GM15510 (cell line): Measurements from ENCODE around the gene RFPL2.

ENCODE experiments used
- POLR2A ChIP-seq: IDR thresholded peaks from 3 replicates; pipeline ENCODE4 v1.6.1; 2011; ENCODE audit warnings: borderline replicate concordance; ENCODE audit not compliant: insufficient read length; ENCODE audit errors: extremely low read depth

RFPL2 gene

GRCh38 chr22:32208681-32209080 is 3.8 kb upstream of the RFPL2 start:
- TF ChIP-seq POLR2A = no peak

- TF ChIP-seq POLR2A = no peak
Observed at GRCh38 chr22:32207971-32208480, 3.2 kb upstream of the RFPL2 start.

GRCh38 chr22:32206774-32207758 is 2.2 kb upstream of the RFPL2 start:
- TF ChIP-seq POLR2A = no peak

GRCh38 chr22:32205974-32206773 is 1.3 kb upstream of the RFPL2 start:
- no peak for TF ChIP-seq POLR2A

DNA sequence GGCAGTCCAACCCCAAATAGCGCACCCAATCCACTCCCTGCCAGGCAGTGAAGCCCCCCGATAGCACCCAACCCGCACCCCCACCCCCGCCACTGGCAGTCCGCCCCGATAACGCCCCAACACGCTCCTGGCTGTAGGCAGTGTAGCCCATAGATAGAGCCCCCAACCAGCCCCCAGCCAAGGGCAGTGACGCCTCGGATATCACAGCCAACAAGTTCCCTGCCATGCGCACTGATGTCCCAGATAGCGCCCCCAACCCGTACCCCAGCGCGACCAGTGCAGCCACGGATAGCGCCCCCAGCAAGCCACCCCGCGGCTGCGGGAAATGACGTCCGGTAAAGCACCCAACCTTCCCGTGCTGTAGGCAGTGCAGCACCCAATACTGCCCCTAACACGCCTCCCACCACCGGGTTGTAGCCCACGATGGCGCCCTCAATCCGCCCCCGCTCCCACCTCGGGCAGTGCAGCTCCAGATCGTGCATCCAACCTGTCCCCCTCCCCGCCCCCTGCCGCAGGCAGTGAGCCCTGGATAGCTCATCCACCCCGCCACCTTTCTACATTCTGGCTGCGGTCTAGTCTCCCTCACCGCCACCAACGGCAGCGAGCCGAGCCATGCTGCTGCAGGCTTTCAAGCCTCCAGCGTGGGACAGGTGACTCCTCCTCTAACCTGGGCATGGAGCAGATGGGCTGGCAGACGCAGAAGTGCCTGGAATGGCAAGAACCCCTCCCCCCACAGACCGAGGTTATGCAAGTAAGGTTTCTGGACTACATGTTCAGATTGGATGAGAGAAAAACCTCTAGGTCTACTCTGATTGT is 625 bp downstream of the RFPL2 start:
- TF ChIP-seq POLR2A = no peak

DNA sequence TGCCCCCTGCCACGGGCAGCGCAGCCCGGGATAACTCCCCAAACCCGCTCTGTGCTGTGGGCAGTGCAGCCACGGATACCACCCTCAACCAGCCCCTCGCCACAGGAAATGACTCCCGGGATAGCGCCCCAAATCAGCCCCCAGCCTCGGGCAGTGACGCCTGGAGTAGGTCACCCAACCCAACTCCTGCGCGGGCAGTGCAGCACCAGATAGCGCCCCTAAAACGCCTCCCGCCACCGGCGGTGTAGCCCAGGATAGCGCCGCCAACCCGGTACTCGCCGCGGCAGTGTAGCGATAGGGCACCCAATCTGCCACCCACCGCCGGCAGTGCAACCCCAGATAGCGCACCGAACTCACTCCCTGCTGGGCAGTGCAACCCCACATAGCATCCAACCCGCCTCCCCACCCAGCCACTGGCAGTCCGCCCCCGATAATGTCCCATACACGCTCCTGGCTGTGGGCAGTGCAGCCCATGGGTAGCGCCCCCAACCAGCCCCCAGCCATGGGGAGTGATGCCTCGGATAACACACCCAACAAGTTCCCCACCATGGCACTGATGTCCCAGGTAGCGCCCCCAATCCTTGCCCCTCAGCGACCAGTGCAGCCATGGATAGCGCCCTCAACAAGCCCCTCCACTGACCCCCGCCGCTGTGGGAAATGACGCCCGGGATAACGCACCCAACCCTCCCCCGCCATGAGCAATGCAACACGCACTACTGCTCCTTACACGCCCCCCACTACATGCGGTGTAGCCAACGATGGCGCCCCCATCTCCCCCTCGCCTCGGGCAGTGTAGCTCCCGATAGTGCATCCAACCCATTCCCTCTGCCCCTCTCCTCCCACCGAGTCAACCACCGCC is 1.5 kb downstream of the RFPL2 start:
- TF ChIP-seq POLR2A = no peak

- TF ChIP-seq POLR2A = no peak
Observed at GRCh38 chr22:32202539-32203180, 2.2 kb downstream of the RFPL2 start.

- no peak for TF ChIP-seq POLR2A
Observed at GRCh38 chr22:32202161-32202538, 2.7 kb downstream of the RFPL2 start.

GRCh38 chr22:32200752-32201151 is 4.1 kb downstream of the RFPL2 start:
- no peak for TF ChIP-seq POLR2A

GRCh38 chr22:32199961-32200360 is 4.9 kb downstream of the RFPL2 start:
- no peak for TF ChIP-seq POLR2A

- no peak for TF ChIP-seq POLR2A
Observed at GRCh38 chr22:32199341-32199740, 5.5 kb downstream of the RFPL2 start.

DNA sequence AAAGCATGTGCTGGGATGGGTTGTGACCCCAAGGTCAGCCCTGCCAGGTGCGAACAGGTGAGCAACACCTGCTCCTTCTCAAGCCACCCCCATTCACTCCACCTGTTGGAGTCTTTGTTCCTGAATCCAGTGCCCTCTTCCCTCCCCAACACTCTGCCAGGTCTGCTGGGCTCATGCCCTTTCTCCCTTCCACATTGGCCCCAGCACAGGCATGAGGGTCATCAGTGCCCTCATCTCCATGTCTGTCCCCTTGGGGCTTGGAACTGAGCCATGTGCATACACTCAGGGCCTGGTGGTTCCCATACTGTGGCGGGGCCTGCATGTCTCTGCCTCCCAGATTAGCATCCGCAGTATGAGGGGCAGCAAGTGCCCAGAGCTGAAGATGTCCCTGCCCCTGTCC is 19.1 kb downstream of the RFPL2 start:
- no peak for TF ChIP-seq POLR2A

GRCh38 chr22:32183625-32184024 is 21.2 kb downstream of the RFPL2 start:
- TF ChIP-seq POLR2A = no peak

- TF ChIP-seq POLR2A = no peak
Observed at GRCh38 chr22:32181043-32181442, 23.8 kb downstream of the RFPL2 start.

DNA sequence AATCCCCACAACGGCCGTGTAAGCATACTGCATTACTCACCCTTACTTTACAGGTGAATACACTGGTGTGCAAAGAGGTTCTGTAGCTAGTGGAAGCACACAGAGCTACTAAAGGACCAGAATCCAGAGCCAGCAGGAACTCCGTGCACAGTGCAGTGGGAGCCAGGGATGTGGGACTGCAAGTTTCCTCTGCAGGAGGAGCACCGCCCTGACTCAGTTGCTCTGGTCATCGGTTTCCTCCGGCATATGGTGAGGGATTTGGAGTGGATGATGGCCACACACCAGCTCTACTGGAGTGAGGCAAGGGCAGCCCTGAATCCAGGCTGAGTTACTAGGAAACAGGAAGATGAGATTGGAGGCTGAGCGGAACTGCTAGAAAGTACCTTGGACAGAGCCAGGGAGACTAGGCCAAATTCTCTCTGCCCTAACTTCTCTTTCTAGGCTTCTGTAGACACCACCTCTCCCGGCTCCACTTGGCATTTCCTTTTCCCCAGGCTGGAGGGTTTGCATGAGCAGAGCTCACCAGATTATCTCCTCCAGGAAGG is 27.6 kb downstream of the RFPL2 start:
- TF ChIP-seq POLR2A = no peak
